ENCODE results near the gene HDLBP.
A peak's percentile ranks its signal among the peaks of the same experiment; 100 is the strongest.

Gene HDLBP

DNA sequence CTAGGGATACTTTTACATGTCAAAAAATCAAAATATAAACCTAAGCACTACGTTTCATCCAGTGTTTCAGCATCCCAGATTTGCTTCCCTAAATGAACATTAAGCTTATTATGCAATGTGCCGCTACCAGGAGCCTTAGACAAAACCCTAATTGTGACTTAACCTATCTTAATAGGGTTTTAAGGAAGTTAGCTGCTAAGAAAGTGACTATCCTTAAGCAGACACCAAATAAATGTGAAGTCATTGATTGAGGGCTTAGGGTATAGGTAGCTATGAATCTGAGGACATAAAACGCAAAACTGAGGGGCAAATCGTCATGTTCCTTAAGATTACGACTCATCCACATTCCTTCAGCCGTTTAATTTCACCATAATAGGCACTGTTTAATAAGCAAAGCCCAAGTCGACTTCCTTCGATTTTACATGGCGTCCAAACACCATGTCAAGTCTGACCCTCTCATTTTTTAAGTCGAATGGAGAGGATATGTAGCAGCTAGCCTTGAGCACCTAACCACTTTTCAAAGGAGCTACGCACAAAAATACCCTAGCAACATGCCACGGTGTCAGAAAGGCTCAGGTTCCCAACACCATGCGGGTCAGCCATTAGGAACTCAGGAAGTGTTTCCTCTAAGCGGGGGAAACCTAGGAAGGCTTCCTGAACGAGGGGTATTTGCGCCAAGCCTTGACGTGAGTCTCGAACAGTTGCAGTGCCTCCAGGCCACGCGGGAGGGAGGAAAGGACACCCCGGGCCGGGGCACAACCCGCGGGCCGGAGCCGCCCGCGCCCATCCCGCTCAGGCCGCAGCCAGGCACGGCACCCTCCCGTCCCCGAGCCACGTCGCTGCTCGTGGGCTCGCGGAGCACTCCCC is 1.0 kb downstream of the HDLBP start:
- Histone ChIP-seq H3K36me3 (ENCODE audit: insufficient read depth, low read length) (peaks cover 6% of the 10 kb centered on the region), H3K4me1 (ENCODE audit: control insufficient read depth, insufficient read depth, low read length) (peaks cover 59% of the 10 kb centered on the region), H3K27me3 (ENCODE audit: control insufficient read depth, insufficient read depth, low read length) (no peaks in the 10 kb centered on the region), H3K9me3 (replicated peaks; ENCODE audit: low read length) (no peaks in the 10 kb centered on the region), H3K4me3 (ENCODE audit: low read length) (peak overlapping the region; percentile 95), H3K4me2 (ENCODE audit: low read length) (peak overlapping the region; percentile 92), H3K9ac (ENCODE audit: low read depth, low read length) (peak overlapping the region; percentile 99)

GRCh38 chr2:241313543-241314095 is 1.9 kb downstream of the HDLBP start:
- peak overlapping the region; percentile 92 for H3K4me2 ChIP-seq (ENCODE audit: low read length)
- no peaks in the 10 kb centered on the region for H3K27me3 ChIP-seq (ENCODE audit: control insufficient read depth, insufficient read depth, low read length)
- peaks cover 54% of the 10 kb centered on the region for H3K4me1 ChIP-seq (ENCODE audit: control insufficient read depth, insufficient read depth, low read length)
- peaks cover 3% of the 10 kb centered on the region for H3K36me3 ChIP-seq (ENCODE audit: insufficient read depth, low read length)
- no peaks in the 10 kb centered on the region for H3K9me3 ChIP-seq (replicated peaks; ENCODE audit: low read length)
- peak overlapping the region; percentile 95 for H3K4me3 ChIP-seq (ENCODE audit: low read length)
- peak overlapping the region; percentile 99 for H3K9ac ChIP-seq (ENCODE audit: low read depth, low read length)

- Histone ChIP-seq H3K4me2 (ENCODE audit: low read length) (peak overlapping the region; percentile 37), H3K9me3 (replicated peaks; ENCODE audit: low read length) (no peaks in the 10 kb centered on the region), H3K9ac (ENCODE audit: low read depth, low read length) (no peak overlapping the region), H3K27me3 (ENCODE audit: control insufficient read depth, insufficient read depth, low read length) (no peaks in the 10 kb centered on the region), H3K4me3 (ENCODE audit: low read length) (no peak overlapping the region), H3K4me1 (ENCODE audit: control insufficient read depth, insufficient read depth, low read length) (peaks cover 52% of the 10 kb centered on the region), H3K36me3 (ENCODE audit: insufficient read depth, low read length) (no peaks in the 10 kb centered on the region)
These were observed 3.4 kb downstream of the HDLBP start for GRCh38 chr2:241312082-241312481.

- peaks cover 2% of the 10 kb centered on the region for H3K36me3 ChIP-seq (ENCODE audit: insufficient read depth, low read length)
- no peak overlapping the region for H3K4me3 ChIP-seq (ENCODE audit: low read length)
These were observed 4.4 kb downstream of the HDLBP start for GRCh38 chr2:241310917-241311566.

DNA sequence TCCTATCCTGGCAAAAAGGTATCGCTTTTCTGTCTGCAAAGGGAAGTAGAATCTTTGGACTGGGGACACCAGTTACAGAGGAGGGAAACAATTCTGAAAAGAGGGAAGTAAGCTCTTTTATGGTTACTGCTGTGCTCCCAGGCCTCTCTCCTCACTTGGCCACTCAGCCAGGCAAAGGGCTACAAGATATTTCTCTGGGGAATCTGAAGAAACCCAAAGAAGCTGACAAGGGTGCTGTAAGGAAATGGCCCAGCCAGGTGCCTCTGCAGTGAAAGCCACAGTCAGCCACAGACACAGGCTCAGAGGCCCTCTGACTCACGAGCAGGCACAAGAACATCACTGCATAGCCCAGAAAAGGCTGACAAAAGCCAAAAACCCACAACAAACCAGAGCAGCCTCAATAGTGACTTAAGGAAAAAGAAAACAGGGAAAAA is 5.8 kb downstream of the HDLBP start:
- Histone ChIP-seq H3K27me3 (ENCODE audit: control insufficient read depth, insufficient read depth, low read length) (no peaks in the 10 kb centered on the region), H3K9ac (ENCODE audit: low read depth, low read length) (no peak overlapping the region), H3K9me3 (replicated peaks; ENCODE audit: low read length) (no peaks in the 10 kb centered on the region), H3K36me3 (ENCODE audit: insufficient read depth, low read length) (peaks cover 2% of the 10 kb centered on the region), H3K4me1 (ENCODE audit: control insufficient read depth, insufficient read depth, low read length) (peaks cover 52% of the 10 kb centered on the region), H3K4me3 (ENCODE audit: low read length) (no peak overlapping the region), H3K4me2 (ENCODE audit: low read length) (peak overlapping the region; percentile 22)

More at GRCh38 chr2:241310917-241311566, 4.4 kb downstream of the HDLBP start:
- H3K4me1 ChIP-seq (ENCODE audit: control insufficient read depth, insufficient read depth, low read length), result peaks cover 52% of the 10 kb centered on the region
- no peaks in the 10 kb centered on the region for H3K9me3 ChIP-seq (replicated peaks; ENCODE audit: low read length)
- no peak overlapping the region for H3K4me2 ChIP-seq (ENCODE audit: low read length)
- H3K9ac ChIP-seq (ENCODE audit: low read depth, low read length), result no peak overlapping the region
- H3K27me3 ChIP-seq (ENCODE audit: control insufficient read depth, insufficient read depth, low read length), result no peaks in the 10 kb centered on the region

GRCh38 chr2:241308832-241309500 is 6.5 kb downstream of the HDLBP start:
- no peak overlapping the region for H3K9ac ChIP-seq (ENCODE audit: low read depth, low read length)
- no peaks in the 10 kb centered on the region for H3K27me3 ChIP-seq (ENCODE audit: control insufficient read depth, insufficient read depth, low read length)
- no peak overlapping the region for H3K4me2 ChIP-seq (ENCODE audit: low read length)
- peaks cover 2% of the 10 kb centered on the region for H3K36me3 ChIP-seq (ENCODE audit: insufficient read depth, low read length)
- H3K4me3 ChIP-seq (ENCODE audit: low read length), result no peak overlapping the region
- H3K4me1 ChIP-seq (ENCODE audit: control insufficient read depth, insufficient read depth, low read length), result peaks cover 50% of the 10 kb centered on the region
- no peaks in the 10 kb centered on the region for H3K9me3 ChIP-seq (replicated peaks; ENCODE audit: low read length)

DNA sequence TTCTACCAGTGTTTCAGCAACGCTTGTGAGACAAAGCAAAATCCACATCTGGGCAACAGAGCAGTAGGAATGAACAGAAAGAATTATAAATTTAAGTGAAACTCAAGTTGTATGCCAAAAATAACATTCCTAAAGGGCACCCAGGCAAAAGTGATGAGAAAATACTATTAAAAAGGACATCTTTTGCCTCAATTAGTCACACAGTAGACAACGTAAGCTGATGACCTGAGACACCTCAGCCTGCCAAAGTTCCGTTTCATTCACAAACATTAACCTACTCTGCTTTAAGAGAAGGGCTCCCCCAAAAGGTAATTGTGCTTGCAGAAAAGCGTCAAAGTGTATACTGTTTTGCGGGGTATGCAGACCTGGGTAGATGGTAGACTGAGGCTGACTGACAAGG is 7.2 kb downstream of the HDLBP start:
- Histone ChIP-seq H3K4me1 (ENCODE audit: control insufficient read depth, insufficient read depth, low read length) (peaks cover 44% of the 10 kb centered on the region), H3K9me3 (replicated peaks; ENCODE audit: low read length) (no peaks in the 10 kb centered on the region), H3K9ac (ENCODE audit: low read depth, low read length) (no peak overlapping the region), H3K4me3 (ENCODE audit: low read length) (no peak overlapping the region), H3K36me3 (ENCODE audit: insufficient read depth, low read length) (peaks cover 2% of the 10 kb centered on the region), H3K27me3 (ENCODE audit: control insufficient read depth, insufficient read depth, low read length) (no peaks in the 10 kb centered on the region), H3K4me2 (ENCODE audit: low read length) (no peak overlapping the region)

- peaks cover 32% of the 10 kb centered on the region for H3K4me1 ChIP-seq (ENCODE audit: control insufficient read depth, insufficient read depth, low read length)
- no peak overlapping the region for H3K4me2 ChIP-seq (ENCODE audit: low read length)
- peaks cover 2% of the 10 kb centered on the region for H3K36me3 ChIP-seq (ENCODE audit: insufficient read depth, low read length)
- H3K27me3 ChIP-seq (ENCODE audit: control insufficient read depth, insufficient read depth, low read length), result no peaks in the 10 kb centered on the region
- H3K4me3 ChIP-seq (ENCODE audit: low read length), result no peak overlapping the region
- H3K9me3 ChIP-seq (replicated peaks; ENCODE audit: low read length), result no peaks in the 10 kb centered on the region
- H3K9ac ChIP-seq (ENCODE audit: low read depth, low read length), result no peak overlapping the region
These were observed 8.4 kb downstream of the HDLBP start for GRCh38 chr2:241307055-241307454.

DNA sequence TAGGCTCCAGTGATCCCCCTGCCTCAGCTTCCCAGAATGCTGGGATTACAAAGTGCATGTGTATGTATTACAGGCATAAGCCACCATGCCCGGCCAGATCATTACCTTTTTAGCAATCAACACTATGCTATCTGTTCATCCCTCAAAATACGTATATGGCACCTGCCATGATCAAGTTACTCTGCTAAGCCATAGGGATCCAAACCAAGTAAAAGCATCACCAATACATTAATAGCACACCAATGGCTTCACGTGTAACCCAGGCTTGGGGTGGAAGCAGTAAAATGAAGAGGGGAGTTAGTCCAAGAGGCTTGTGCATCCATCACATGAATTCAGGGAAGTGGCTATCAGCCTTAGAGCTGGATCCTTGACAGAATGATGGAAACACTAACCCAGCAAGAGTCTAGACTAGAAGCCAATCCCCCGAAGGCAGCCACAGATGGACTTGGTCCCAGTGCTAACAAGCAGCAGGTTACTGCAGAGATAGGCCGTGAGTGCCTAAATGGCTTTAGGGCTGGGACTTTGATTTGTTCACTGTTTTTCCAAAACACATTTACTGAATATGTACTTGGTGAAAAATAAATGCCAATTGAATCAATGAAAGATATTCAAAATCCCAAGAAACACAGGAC is 11.3 kb downstream of the HDLBP start:
- no peaks in the 10 kb centered on the region for H3K9me3 ChIP-seq (replicated peaks; ENCODE audit: low read length)
- H3K4me1 ChIP-seq (ENCODE audit: control insufficient read depth, insufficient read depth, low read length), result peaks cover 10% of the 10 kb centered on the region

DNA sequence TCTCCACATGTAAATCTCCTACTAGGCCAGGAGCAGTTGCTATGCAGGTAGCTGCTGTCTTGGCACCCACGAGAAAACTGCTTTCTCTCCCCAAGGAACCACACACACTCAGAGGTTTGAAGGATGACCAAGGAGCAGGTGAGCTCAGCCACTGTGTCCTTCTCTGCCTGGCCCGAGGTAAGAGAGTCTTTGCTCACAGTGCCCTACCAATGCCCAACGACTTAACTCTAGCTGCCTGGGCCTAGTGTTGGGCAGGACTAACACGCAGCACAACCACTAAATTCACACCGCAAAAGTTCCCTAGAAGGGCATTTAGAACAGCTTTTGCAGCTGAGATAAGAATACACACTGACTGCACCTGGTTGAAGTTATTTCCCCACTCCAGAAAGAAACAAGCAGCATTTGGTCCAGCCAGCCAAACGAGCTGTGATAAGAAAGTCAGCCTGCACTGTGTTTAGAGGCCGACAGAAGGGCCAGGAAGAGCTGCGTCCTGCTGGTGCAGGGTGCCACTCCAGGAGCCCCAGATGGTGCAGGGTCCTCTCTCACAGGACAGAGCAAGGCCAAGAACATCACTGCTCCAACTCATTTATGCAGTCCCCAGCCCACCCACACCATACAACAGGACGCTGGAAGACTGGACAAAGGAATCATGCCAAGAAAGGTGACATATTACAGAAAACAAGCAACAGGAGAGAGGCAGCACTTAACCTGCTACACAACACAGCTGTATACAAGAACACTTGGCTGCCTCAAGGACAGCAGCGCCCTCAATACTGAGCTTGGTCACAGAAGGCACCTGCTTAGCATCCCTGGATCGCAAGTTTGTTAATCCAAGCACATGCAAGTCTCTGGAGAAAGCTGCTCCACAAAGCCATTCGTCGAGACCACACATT is 12.5 kb downstream of the HDLBP start:
- Histone ChIP-seq H3K4me3 (ENCODE audit: low read length) (no peak overlapping the region), H3K4me1 (ENCODE audit: control insufficient read depth, insufficient read depth, low read length) (peaks cover 2% of the 10 kb centered on the region), H3K9me3 (replicated peaks; ENCODE audit: low read length) (no peaks in the 10 kb centered on the region), H3K9ac (ENCODE audit: low read depth, low read length) (no peak overlapping the region), H3K27me3 (ENCODE audit: control insufficient read depth, insufficient read depth, low read length) (no peaks in the 10 kb centered on the region), H3K4me2 (ENCODE audit: low read length) (no peak overlapping the region), H3K36me3 (ENCODE audit: insufficient read depth, low read length) (peaks cover 2% of the 10 kb centered on the region)

More for the DNA sequence above, 11.3 kb downstream of the HDLBP start:
- no peak overlapping the region for H3K4me3 ChIP-seq (ENCODE audit: low read length)
- H3K27me3 ChIP-seq (ENCODE audit: control insufficient read depth, insufficient read depth, low read length), result no peaks in the 10 kb centered on the region
- H3K4me2 ChIP-seq (ENCODE audit: low read length), result no peak overlapping the region
- H3K9ac ChIP-seq (ENCODE audit: low read depth, low read length), result no peak overlapping the region
- peaks cover 2% of the 10 kb centered on the region for H3K36me3 ChIP-seq (ENCODE audit: insufficient read depth, low read length)

Measured in skeletal muscle satellite cell (primary cell).